TTC549 (cell line): ENCODE results near the gene FMNL2.

Experiments used
- FAIRE-seq: peaks from 2 replicates; lab custom pipeline; 2012; peaks lifted over from hg19 to GRCh38; lab: Jason Lieb, UNC

Gene FMNL2

GRCh38 chr2:152405206-152406118 is 70.5 kb downstream of the FMNL2 start:
- FAIRE-seq, result no peak

GRCh38 chr2:152406119-152406835 is 71.3 kb downstream of the FMNL2 start:
- FAIRE-seq, result no peak

GRCh38 chr2:152406836-152407161 is 71.8 kb downstream of the FMNL2 start:
- no peak for FAIRE-seq

- no peak for FAIRE-seq
Measured at GRCh38 chr2:152407204-152407721, 72.3 kb downstream of the FMNL2 start.

GRCh38 chr2:152407806-152408205 is 72.8 kb downstream of the FMNL2 start:
- FAIRE-seq, result no peak

GRCh38 chr2:152408254-152408653 is 73.3 kb downstream of the FMNL2 start:
- no peak for FAIRE-seq

GRCh38 chr2:152409386-152410164 is 74.6 kb downstream of the FMNL2 start:
- no peak for FAIRE-seq

GRCh38 chr2:152410165-152410597 is 75.2 kb downstream of the FMNL2 start:
- no peak for FAIRE-seq

GRCh38 chr2:152411154-152411553 is 76.2 kb downstream of the FMNL2 start:
- no peak for FAIRE-seq

GRCh38 chr2:152413228-152414030 is 78.5 kb downstream of the FMNL2 start:
- FAIRE-seq, result no peak

GRCh38 chr2:152415231-152415642 is 80.3 kb downstream of the FMNL2 start:
- no peak for FAIRE-seq

GRCh38 chr2:152415796-152416195 is 80.8 kb downstream of the FMNL2 start:
- no peak for FAIRE-seq

- FAIRE-seq, result no peak
Measured at GRCh38 chr2:152418688-152419087, 83.7 kb downstream of the FMNL2 start.

GRCh38 chr2:152419944-152420343 is 85.0 kb downstream of the FMNL2 start:
- no peak for FAIRE-seq

- FAIRE-seq, result no peak
Measured at GRCh38 chr2:152420363-152420762, 85.4 kb downstream of the FMNL2 start.

- no peak for FAIRE-seq
Measured at GRCh38 chr2:152420936-152421335, 86.0 kb downstream of the FMNL2 start.

- no peak for FAIRE-seq
Measured at GRCh38 chr2:152421521-152422370, 86.8 kb downstream of the FMNL2 start.

GRCh38 chr2:152423684-152424083 is 88.7 kb downstream of the FMNL2 start:
- no peak for FAIRE-seq

GRCh38 chr2:152425765-152426727 is 91.1 kb downstream of the FMNL2 start:
- FAIRE-seq, result no peak
